ENCODE measurements around the gene UACA. TPM values are rescaled to one million over a fixed set of nuclear protein-coding genes. Genes with fewer than 3 reads are reported as not detected.

Gene UACA
- total and polyA plus RNA-seq, 9 of the 15 experiments (the other 6 are each of a cell fraction or from before 2014, with no cell fraction given): 0.06 to 0.33 (median 0.15) TPM; not detected in 5

DNA sequence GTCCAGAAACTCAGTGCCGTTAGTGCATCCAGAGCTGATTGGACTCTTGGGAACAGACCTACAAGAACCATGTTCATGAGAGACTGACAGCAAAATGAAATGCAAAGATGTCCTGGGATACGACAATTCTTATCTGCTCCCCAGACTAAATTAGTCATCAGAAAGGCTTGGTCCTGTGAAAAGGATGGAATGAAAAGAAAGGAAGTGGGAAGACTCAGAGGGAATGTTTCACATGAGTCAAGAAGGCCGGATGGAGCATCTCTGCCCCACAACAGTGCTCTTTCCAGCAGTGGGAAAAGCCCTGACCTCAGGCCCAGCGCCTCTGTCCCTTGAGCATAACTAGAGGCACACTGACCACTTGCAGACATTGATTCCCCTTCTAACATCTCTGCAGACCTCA lies 39.3 kb upstream of the UACA start:
- Histone ChIP-seq H3K27ac (ENCODE audit: extremely low read depth, low read depth, low read length) (no peak overlapping the region), H3K9ac (ENCODE audit: insufficient read depth in 1 of 2, low read depth in 2 of 2, low read length in 2 of 2) (no peak overlapping the region), H3K4me3 (no peak overlapping the region), H2AFZ (ENCODE audit: low read depth, low read length) (no peak overlapping the region), H3K4me2 (ENCODE audit: insufficient read depth, low read length) (no peak overlapping the region), H3K36me3 (ENCODE audit: control insufficient read depth, insufficient read depth, low read length) (no peaks in the 10 kb centered on the region), H3K9me3 (replicated peaks; ENCODE audit: control insufficient read depth, insufficient read depth, low read depth, low read length) (no peaks in the 10 kb centered on the region), H4K20me1 (replicated peaks; ENCODE audit: control insufficient read depth, insufficient read depth, low read length) (no peaks in the 10 kb centered on the region), H3K27me3 (ENCODE audit: control insufficient read depth in 2 of 2, insufficient read depth in 2 of 2, low read length in 2 of 2) (peaks cover 0 to 8% of the 10 kb centered on the region in 2 experiments; a peak in 2 of 5 replicates), H3K9me1 (ENCODE audit: control insufficient read depth, insufficient read depth, low read length) (no peaks in the 10 kb centered on the region), H3K4me1 (replicated peaks in 1 of 2; ENCODE audit: control insufficient read depth in 2 of 2, insufficient read depth in 2 of 2, low read length in 2 of 2) (no peaks in the 10 kb centered on the region), H3K79me2 (ENCODE audit: control insufficient read depth, insufficient read depth, low read length) (no peaks in the 10 kb centered on the region)
- POLR2A ChIA-PET: no interaction called here
- whole genome bisulfite sequencing (ENCODE audit: insufficient coverage, low coverage, missing lambda C conversion rate): 2% methylated on average over 4 of the region's 4 CpGs
- CTCF ChIA-PET (ENCODE audit: low intra/inter-chr PET ratio): no interaction called here
- no TSS peak for BruUV-seq (replicated peaks)
- TF ChIP-seq KDM5B (IDR thresholded peaks at IDR 0.05; ENCODE audit: insufficient replicate concordance, low read depth, low read length): no peak
- no peak for TF ChIP-seq ESRRA (IDR thresholded peaks at IDR 0.05; ENCODE audit: borderline replicate concordance, low read depth)
- TF ChIP-seq MCM5 (IDR thresholded peaks at IDR 0.05; ENCODE audit: low read depth): no peak
- TF ChIP-seq, protein P1, sequence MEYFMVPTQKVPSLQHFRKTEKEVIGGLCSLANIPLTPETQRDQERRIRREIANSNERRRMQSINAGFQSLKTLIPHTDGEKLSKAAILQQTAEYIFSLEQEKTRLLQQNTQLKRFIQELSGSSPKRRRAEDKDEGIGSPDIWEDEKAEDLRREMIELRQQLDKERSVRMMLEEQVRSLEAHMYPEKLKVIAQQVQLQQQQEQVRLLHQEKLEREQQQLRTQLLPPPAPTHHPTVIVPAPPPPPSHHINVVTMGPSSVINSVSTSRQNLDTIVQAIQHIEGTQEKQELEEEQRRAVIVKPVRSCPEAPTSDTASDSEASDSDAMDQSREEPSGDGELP (CRISPR knock-in tag; IDR thresholded peaks at IDR 0.05; ENCODE audit: borderline replicate concordance): no peak
- no peak for TF ChIP-seq PHF21A (IDR thresholded peaks at IDR 0.05; ENCODE audit: borderline replicate concordance, low read depth)
- TF ChIP-seq L3MBTL2 (IDR thresholded peaks at IDR 0.05): no peak
- no peak for TF ChIP-seq ZNF436 (CRISPR knock-in tag; IDR thresholded peaks at IDR 0.05)
- no peak for TF ChIP-seq TAF9B (IDR thresholded peaks at IDR 0.05; ENCODE audit: partially characterized antibody)
- TF ChIP-seq BDP1 (IDR thresholded peaks at IDR 0.05; ENCODE audit: insufficient read depth, insufficient read length): no peak
- TF ChIP-seq ETV6 (IDR thresholded peaks at IDR 0.05; ENCODE audit: borderline replicate concordance in 1 of 2, low read depth in 2 of 2, low read length in 1 of 2): no peak
- TF ChIP-seq ETV6 (CRISPR knock-in tag; IDR thresholded peaks at IDR 0.05; ENCODE audit: borderline replicate concordance): no peak
- no peak for TF ChIP-seq HMG20A (CRISPR knock-in tag; conservative IDR thresholded peaks at IDR 0.05)
- TF ChIP-seq PTBP1 (IDR thresholded peaks at IDR 0.05; ENCODE audit: low read depth, low read length): no peak
- no peak for FAIRE-seq
- DNase-seq (ENCODE audit: extremely low read depth in 1 of 4, low spot score in 3 of 4): no peak
- in situ Hi-C loops (cut with MboI) (no loop called here), intact Hi-C loops (cut with micrococcal nuclease) (no loop called here)
- no peak for ATAC-seq

Measured in K562 (cell line).